ENCODE measurements around the gene HINT3. TPM values are rescaled to one million over a fixed set of nuclear protein-coding genes. Genes with fewer than 3 reads are reported as not detected.

HINT3 gene
- total and polyA plus RNA-seq, 2 of the 13 experiments (the other 11 are each of a cell fraction or from before 2014, with no cell fraction given), result 3.1 to 22.8 TPM

DNA sequence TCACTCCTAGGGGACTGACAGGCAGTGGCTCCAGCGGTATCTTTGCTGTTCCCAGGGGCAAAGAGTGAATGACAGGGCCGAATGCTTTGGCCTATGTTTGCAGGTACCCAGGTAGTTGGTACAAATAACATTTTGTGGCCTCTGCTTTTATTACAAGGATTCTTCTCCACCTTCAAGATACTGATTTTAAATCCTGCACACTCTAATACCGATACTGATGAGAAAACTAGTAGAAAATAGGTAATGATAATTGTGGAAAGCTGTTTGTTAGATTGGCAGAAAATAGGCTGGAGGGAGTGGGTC is 772 bp downstream of the HINT3 start:
- H3K36me3 ChIP-seq (replicated peaks in 1 of 2; ENCODE audit: control insufficient read depth in 1 of 2, insufficient read depth in 2 of 2, low read length in 2 of 2), result peaks cover 0 to 8% of the 10 kb centered on the region in 2 experiments; a peak in 1 of 5 replicates
- peak overlapping the region; percentile 84 for H3K4me2 ChIP-seq (ENCODE audit: low read depth, low read length)
- CTCF ChIA-PET (ENCODE audit: low intra/inter-chr PET ratio, low total read pairs), result interaction anchor here (1.3 to 2.1 kb wide), 4 partner anchors 51 to 99 kb away, joined by 4 to 15 read pairs (median 8); no protein-coding TSS in a partner anchor
- peaks cover 30% of the 10 kb centered on the region for H3K79me2 ChIP-seq (ENCODE audit: insufficient read depth, low read length)
- H2AFZ ChIP-seq (ENCODE audit: low read length), result no peak overlapping the region
- no peaks in the 10 kb centered on the region; a peak in 1 of 5 replicates for H3K27me3 ChIP-seq (ENCODE audit: control insufficient read depth in 1 of 2, insufficient read depth in 2 of 2, low read length in 2 of 2)
- in situ Hi-C loops (cut with HindIII; ENCODE audit: extremely low pct_ligation_motif_present, low pct_unique_long_range_greater_than_20kb) (loop anchor here (10.0 kb wide), 1 partner anchor 653 kb away; the partner anchor contains the start of gene HDDC2), intact Hi-C loops (cut with micrococcal nuclease; ENCODE audit: unreplicated experiment) (loop anchor here (1.0 kb wide), 1 partner anchor 17 kb away; no protein-coding TSS in a partner anchor)
- H3K9me3 ChIP-seq (ENCODE audit: low read length), result no peaks in the 10 kb centered on the region
- ATAC-seq (no peak), FAIRE-seq (no peak), DNase-seq (ENCODE audit: low spot score) (no peak)
- H3K4me1 ChIP-seq (ENCODE audit: insufficient read depth, low read length), result peaks cover 48% of the 10 kb centered on the region
- peak overlapping the region; percentile 88 for H3K27ac ChIP-seq (ENCODE audit: extremely low read length, insufficient read depth, low read length)
- POLR2A ChIA-PET, result interaction anchor here (0.6 to 3.6 kb wide), 10 partner anchors 12 to 176 kb away, joined by 3 to 71 read pairs (median 22); partner anchors contain the start of genes NCOA7 and TRMT11
- H4K20me1 ChIP-seq (ENCODE audit: insufficient read depth, low read length), result no peaks in the 10 kb centered on the region
- 0% methylated on average over 3 of the region's 3 CpGs for WGBS (ENCODE audit: low lambda C conversion rate)
- BruUV-seq (replicated peaks), result no TSS peak
- H3K4me3 ChIP-seq (replicated peaks in 1 of 3; ENCODE audit: insufficient read depth in 1 of 3, low read depth in 2 of 3, low read length in 3 of 3), result peak overlapping the region; percentile 71 to 99 (median 81)
- peak overlapping the region; percentile 95 for H3K9ac ChIP-seq (ENCODE audit: insufficient read depth, low read depth, low read length)
- no peak for TF ChIP-seq HOXA5 (CRISPR knock-in tag; IDR thresholded peaks at IDR 0.05)
- peak; percentile 46; the same call in 1 of the 2 replicates for TF ChIP-seq SAP130 (CRISPR knock-in tag; IDR thresholded peaks at IDR 0.05; ENCODE audit: low read depth)
- TF ChIP-seq KLF6 (CRISPR knock-in tag; IDR thresholded peaks at IDR 0.05), result 0 out of 2 replicates have a peak, but pooled peaks have one; percentile 0
- TF ChIP-seq ZFP37 (CRISPR knock-in tag; IDR thresholded peaks at IDR 0.05; ENCODE audit: borderline replicate concordance), result 0 out of 2 replicates have a peak, but pooled peaks have one; percentile 18
- 0 out of 2 replicates have a peak, but pooled peaks have one; percentile 10 for TF ChIP-seq NFE2L1 (CRISPR knock-in tag; IDR thresholded peaks at IDR 0.05; ENCODE audit: borderline replicate concordance)
- no peak for TF ChIP-seq ATF7 (IDR thresholded peaks at IDR 0.05)
- no peak for TF ChIP-seq ATF7 (CRISPR knock-in tag; IDR thresholded peaks at IDR 0.05)
- TF ChIP-seq, protein P1, sequence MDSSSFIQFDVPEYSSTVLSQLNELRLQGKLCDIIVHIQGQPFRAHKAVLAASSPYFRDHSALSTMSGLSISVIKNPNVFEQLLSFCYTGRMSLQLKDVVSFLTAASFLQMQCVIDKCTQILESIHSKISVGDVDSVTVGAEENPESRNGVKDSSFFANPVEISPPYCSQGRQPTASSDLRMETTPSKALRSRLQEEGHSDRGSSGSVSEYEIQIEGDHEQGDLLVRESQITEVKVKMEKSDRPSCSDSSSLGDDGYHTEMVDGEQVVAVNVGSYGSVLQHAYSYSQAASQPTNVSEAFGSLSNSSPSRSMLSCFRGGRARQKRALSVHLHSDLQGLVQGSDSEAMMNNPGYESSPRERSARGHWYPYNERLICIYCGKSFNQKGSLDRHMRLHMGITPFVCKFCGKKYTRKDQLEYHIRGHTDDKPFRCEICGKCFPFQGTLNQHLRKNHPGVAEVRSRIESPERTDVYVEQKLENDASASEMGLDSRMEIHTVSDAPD (CRISPR knock-in tag; IDR thresholded peaks at IDR 0.05), result 0 out of 2 replicates have a peak, but pooled peaks have one; percentile 15
- TF ChIP-seq, protein P2, sequence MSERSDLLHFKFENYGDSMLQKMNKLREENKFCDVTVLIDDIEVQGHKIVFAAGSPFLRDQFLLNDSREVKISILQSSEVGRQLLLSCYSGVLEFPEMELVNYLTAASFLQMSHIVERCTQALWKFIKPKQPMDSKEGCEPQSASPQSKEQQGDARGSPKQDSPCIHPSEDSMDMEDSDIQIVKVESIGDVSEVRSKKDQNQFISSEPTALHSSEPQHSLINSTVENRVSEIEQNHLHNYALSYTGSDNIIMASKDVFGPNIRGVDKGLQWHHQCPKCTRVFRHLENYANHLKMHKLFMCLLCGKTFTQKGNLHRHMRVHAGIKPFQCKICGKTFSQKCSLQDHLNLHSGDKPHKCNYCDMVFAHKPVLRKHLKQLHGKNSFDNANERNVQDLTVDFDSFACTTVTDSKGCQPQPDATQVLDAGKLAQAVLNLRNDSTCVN (CRISPR knock-in tag; IDR thresholded peaks at IDR 0.05; ENCODE audit: borderline replicate concordance), result 0 out of 2 replicates have a peak, but pooled peaks have one; percentile 11
- TF ChIP-seq, protein P3, sequence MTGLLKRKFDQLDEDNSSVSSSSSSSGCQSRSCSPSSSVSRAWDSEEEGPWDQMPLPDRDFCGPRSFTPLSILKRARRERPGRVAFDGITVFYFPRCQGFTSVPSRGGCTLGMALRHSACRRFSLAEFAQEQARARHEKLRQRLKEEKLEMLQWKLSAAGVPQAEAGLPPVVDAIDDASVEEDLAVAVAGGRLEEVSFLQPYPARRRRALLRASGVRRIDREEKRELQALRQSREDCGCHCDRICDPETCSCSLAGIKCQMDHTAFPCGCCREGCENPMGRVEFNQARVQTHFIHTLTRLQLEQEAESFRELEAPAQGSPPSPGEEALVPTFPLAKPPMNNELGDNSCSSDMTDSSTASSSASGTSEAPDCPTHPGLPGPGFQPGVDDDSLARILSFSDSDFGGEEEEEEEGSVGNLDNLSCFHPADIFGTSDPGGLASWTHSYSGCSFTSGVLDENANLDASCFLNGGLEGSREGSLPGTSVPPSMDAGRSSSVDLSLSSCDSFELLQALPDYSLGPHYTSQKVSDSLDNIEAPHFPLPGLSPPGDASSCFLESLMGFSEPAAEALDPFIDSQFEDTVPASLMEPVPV (CRISPR knock-in tag; IDR thresholded peaks at IDR 0.05), result 0 out of 2 replicates have a peak, but pooled peaks have one; percentile 6
- TF ChIP-seq, protein P4, sequence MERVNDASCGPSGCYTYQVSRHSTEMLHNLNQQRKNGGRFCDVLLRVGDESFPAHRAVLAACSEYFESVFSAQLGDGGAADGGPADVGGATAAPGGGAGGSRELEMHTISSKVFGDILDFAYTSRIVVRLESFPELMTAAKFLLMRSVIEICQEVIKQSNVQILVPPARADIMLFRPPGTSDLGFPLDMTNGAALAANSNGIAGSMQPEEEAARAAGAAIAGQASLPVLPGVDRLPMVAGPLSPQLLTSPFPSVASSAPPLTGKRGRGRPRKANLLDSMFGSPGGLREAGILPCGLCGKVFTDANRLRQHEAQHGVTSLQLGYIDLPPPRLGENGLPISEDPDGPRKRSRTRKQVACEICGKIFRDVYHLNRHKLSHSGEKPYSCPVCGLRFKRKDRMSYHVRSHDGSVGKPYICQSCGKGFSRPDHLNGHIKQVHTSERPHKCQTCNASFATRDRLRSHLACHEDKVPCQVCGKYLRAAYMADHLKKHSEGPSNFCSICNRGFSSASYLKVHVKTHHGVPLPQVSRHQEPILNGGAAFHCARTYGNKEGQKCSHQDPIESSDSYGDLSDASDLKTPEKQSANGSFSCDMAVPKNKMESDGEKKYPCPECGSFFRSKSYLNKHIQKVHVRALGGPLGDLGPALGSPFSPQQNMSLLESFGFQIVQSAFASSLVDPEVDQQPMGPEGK (CRISPR knock-in tag; IDR thresholded peaks at IDR 0.05), result no peak
- no peak for TF ChIP-seq ZNF776 (CRISPR knock-in tag; IDR thresholded peaks at IDR 0.05)
- 0 out of 4 replicates have a peak, but pooled peaks of 1 of the 2 experiments have one; percentile 10 for TF ChIP-seq NR2F1 (CRISPR knock-in tag; IDR thresholded peaks at IDR 0.05)
- TF ChIP-seq, protein P5, sequence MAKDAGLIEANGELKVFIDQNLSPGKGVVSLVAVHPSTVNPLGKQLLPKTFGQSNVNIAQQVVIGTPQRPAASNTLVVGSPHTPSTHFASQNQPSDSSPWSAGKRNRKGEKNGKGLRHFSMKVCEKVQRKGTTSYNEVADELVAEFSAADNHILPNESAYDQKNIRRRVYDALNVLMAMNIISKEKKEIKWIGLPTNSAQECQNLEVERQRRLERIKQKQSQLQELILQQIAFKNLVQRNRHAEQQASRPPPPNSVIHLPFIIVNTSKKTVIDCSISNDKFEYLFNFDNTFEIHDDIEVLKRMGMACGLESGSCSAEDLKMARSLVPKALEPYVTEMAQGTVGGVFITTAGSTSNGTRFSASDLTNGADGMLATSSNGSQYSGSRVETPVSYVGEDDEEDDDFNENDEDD (CRISPR knock-in tag; IDR thresholded peaks at IDR 0.05; ENCODE audit: borderline replicate concordance), result 0 out of 2 replicates have a peak, but pooled peaks have one; percentile 34
- TF ChIP-seq, protein P6, sequence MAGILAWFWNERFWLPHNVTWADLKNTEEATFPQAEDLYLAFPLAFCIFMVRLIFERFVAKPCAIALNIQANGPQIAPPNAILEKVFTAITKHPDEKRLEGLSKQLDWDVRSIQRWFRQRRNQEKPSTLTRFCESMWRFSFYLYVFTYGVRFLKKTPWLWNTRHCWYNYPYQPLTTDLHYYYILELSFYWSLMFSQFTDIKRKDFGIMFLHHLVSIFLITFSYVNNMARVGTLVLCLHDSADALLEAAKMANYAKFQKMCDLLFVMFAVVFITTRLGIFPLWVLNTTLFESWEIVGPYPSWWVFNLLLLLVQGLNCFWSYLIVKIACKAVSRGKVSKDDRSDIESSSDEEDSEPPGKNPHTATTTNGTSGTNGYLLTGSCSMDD (CRISPR knock-in tag; IDR thresholded peaks at IDR 0.05), result no peak
